Measurements from ENCODE around the gene ISCU. TPM values are rescaled to one million over a fixed set of nuclear protein-coding genes. Genes with fewer than 3 reads are reported as not detected.

ISCU gene
- total RNA-seq, 1 experiment from 2014 or later, result 84.8 TPM

DNA sequence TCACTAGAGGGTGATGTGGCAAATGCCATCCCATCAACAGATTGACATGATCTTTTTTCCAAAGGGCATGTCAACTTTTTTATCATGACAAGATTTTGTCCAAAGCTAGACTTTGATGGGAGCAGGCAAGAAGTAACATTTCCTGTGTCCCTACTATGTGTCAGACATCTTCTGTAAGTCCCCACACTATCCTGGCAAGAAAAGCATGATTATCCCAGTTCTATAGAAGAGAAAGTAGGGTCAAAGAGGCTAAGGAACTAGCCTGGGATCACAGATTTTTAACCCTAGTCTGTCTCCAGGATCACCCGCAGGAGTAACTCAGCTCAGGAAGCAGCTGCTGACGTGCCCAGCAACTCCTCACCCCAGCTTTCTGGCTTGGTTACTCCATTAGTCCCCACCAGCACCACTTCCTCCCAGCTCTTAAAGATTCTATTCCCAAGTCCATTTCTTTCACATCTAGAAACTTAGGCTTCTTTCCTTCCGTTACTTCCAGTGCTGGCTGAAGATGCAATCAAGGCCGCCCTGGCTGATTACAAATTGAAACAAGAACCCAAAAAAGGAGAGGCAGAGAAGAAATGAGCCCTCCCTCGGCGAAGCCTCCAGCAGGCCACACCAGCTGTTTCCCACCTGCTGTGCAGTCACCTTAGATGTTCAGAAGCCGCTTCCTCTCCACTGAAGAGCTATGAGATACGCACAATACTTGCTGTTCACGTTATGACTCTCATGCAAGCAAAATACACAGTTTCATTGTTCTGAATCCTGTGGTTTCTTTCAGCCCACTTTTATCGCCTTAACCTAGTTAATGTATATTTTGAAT lies 6.2 kb downstream of the ISCU start:
- peaks cover 9% of the 10 kb centered on the region; the same call in 1 of the 2 replicates for H3K79me2 ChIP-seq (ENCODE audit: low read depth)
- H3F3A ChIP-seq (ENCODE audit: insufficient read depth, low read depth), result peaks cover 19% of the 10 kb centered on the region
- no peak overlapping the region for H3K4me2 ChIP-seq
- peaks cover 31% of the 10 kb centered on the region for H3K36me3 ChIP-seq (ENCODE audit: low read depth)
- ChIA-PET POLR2A (ENCODE audit: unreplicated experiment) (no interaction called here), CTCF (interaction anchor here (0.5 kb wide), 1 partner anchor 12 kb away, joined by 6 read pairs; no protein-coding TSS in a partner anchor)
- intact Hi-C loops (cut with micrococcal nuclease; ENCODE audit: unreplicated experiment), result loop anchor here (10.0 kb wide), 1 partner anchor 96 kb away; no protein-coding TSS in a partner anchor
- no peaks in the 10 kb centered on the region for H3K9me3 ChIP-seq (ENCODE audit: insufficient read depth, low read depth)
- TF ChIP-seq, protein P1, sequence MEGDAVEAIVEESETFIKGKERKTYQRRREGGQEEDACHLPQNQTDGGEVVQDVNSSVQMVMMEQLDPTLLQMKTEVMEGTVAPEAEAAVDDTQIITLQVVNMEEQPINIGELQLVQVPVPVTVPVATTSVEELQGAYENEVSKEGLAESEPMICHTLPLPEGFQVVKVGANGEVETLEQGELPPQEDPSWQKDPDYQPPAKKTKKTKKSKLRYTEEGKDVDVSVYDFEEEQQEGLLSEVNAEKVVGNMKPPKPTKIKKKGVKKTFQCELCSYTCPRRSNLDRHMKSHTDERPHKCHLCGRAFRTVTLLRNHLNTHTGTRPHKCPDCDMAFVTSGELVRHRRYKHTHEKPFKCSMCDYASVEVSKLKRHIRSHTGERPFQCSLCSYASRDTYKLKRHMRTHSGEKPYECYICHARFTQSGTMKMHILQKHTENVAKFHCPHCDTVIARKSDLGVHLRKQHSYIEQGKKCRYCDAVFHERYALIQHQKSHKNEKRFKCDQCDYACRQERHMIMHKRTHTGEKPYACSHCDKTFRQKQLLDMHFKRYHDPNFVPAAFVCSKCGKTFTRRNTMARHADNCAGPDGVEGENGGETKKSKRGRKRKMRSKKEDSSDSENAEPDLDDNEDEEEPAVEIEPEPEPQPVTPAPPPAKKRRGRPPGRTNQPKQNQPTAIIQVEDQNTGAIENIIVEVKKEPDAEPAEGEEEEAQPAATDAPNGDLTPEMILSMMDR (conservative IDR thresholded peaks at IDR 0.05), result no peak
- no peak for TF ChIP-seq EZH2 (IDR thresholded peaks at IDR 0.05; ENCODE audit: low read depth)
- no peak overlapping the region for H2AFZ ChIP-seq
- no peak overlapping the region for H3K27ac ChIP-seq
- no peak for DNase-seq
- H3K4me3 ChIP-seq, result no peak overlapping the region
- peaks cover 18% of the 10 kb centered on the region for H3K4me1 ChIP-seq (replicated peaks; ENCODE audit: insufficient read depth)
- H4K20me1 ChIP-seq (ENCODE audit: insufficient read depth), result peaks cover 5% of the 10 kb centered on the region
- H3K9me2 ChIP-seq (ENCODE audit: insufficient read depth), result no peaks in the 10 kb centered on the region
- no TSS peak for BruUV-seq (replicated peaks)
- no peaks in the 10 kb centered on the region for H3K27me3 ChIP-seq (ENCODE audit: insufficient read depth, low read depth)

DNA sequence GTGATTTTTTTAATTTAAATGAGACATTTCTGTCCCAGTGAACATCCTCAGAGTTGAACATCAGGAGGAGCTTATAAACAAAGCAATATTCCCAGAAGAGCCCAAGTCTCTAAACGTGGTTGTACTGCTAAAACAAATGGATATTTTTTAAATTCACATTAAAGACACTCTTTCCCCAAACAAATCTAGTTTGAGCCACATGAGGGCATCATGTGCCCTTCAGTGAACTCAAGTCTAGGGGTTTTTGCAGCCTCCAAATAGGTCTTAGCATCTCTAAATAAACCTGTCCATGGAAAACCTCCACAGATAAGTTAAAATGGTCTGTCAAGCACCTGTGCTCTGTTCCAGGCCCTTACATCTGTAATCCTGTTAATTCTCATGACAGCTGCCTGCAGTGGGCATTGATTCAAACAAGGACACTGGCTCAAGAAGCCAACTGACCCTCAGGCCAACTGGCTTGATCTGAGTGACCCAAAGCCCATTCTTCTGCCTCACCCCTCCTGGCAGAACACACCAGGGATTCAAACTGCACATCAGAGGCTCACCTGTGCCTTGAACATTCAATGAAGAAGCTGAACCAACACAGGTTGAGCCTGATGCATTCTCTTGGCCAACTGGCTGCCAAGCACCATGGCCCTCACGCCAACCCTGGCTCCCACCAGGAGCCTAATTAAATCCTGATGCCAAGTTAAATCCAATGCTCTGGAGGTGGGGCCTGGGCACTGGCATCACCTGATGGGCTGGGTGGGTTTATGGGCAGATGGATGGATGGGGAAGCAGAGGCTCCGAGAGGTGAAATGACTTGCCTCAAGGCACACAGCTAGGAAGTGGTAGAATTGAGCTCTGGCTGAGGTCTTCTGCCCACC lies 8.6 kb downstream of the ISCU start:
- Histone ChIP-seq H3K4me3 (no peak overlapping the region), H3K4me1 (replicated peaks; ENCODE audit: insufficient read depth) (peaks cover 5% of the 10 kb centered on the region), H3K4me2 (no peak overlapping the region), H3K27ac (no peak overlapping the region), H3K79me2 (ENCODE audit: low read depth) (no peaks in the 10 kb centered on the region), H3K36me3 (ENCODE audit: low read depth) (peaks cover 22% of the 10 kb centered on the region), H3K9me2 (ENCODE audit: insufficient read depth) (no peaks in the 10 kb centered on the region), H3F3A (ENCODE audit: insufficient read depth, low read depth) (peaks cover 8% of the 10 kb centered on the region; the same call in 1 of the 2 replicates), H3K27me3 (ENCODE audit: insufficient read depth, low read depth) (no peaks in the 10 kb centered on the region), H2AFZ (no peak overlapping the region), H3K9me3 (ENCODE audit: insufficient read depth, low read depth) (no peaks in the 10 kb centered on the region), H4K20me1 (ENCODE audit: insufficient read depth) (peaks cover 5% of the 10 kb centered on the region; the same call in 1 of the 2 replicates)
- CTCF ChIA-PET, result interaction anchor here (0.6 to 1.3 kb wide), 3 partner anchors 47 to 578 kb away, joined by 3 to 4 read pairs (median 3); no protein-coding TSS in a partner anchor
- DNase-seq, result no peak
- intact Hi-C loops (cut with micrococcal nuclease; ENCODE audit: unreplicated experiment), result loop anchor here (2.0 kb wide), 1 partner anchor 48 kb away; no protein-coding TSS in a partner anchor
- TF ChIP-seq, protein P1 (conservative IDR thresholded peaks at IDR 0.05), result peak; percentile 44
- no peak for TF ChIP-seq EZH2 (IDR thresholded peaks at IDR 0.05; ENCODE audit: low read depth)
- no TSS peak for BruUV-seq (replicated peaks)
- POLR2A ChIA-PET (ENCODE audit: unreplicated experiment), result no interaction called here

DNA sequence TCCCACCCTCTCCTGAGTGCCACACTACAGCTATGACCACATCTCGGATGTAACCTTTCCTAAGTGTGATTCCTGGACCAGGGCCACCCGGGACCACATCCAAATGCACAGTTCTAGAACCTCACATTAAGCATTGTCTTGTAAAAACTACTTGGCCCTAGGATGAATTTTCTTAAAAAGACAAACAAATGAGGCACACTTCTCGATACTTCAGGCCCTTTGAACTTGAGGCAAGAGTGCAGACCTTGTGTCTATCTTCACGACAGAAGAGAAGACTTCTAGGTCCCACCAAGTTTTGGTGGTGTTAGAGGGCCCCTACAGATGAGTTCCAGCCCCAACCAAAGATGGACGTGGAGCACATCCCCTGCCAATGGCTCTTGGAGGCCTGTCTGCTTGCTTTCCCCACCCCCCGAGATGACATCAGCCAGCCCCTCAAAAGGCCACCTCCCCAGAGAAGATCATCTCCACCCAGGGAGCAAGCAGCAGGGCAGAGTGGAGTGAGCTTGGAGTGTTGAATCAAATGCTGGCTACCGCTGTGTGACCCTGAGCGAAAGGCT lies 9.3 kb downstream of the ISCU start:
- Histone ChIP-seq H4K20me1 (ENCODE audit: insufficient read depth) (0 out of 2 replicates have a peak, but pooled peaks cover under 1% of the 10 kb centered on the region), H3K9me2 (ENCODE audit: insufficient read depth) (no peaks in the 10 kb centered on the region), H2AFZ (no peak overlapping the region), H3K36me3 (ENCODE audit: low read depth) (peaks cover 17% of the 10 kb centered on the region), H3K4me1 (replicated peaks; ENCODE audit: insufficient read depth) (no peaks in the 10 kb centered on the region), H3K4me3 (no peak overlapping the region), H3K27ac (no peak overlapping the region), H3K4me2 (no peak overlapping the region), H3F3A (ENCODE audit: insufficient read depth, low read depth) (peaks cover 4% of the 10 kb centered on the region; the same call in 1 of the 2 replicates), H3K79me2 (ENCODE audit: low read depth) (no peaks in the 10 kb centered on the region), H3K27me3 (ENCODE audit: insufficient read depth, low read depth) (no peaks in the 10 kb centered on the region), H3K9me3 (ENCODE audit: insufficient read depth, low read depth) (no peaks in the 10 kb centered on the region)
- ChIA-PET CTCF (interaction anchor here (0.6 to 1.3 kb wide), 2 partner anchors 232 to 399 kb away, joined by 3 read pairs; no protein-coding TSS in a partner anchor), POLR2A (ENCODE audit: unreplicated experiment) (no interaction called here)
- intact Hi-C loops (cut with micrococcal nuclease; ENCODE audit: unreplicated experiment), result loop anchor here (2.0 kb wide), 1 partner anchor 47 kb away; no protein-coding TSS in a partner anchor
- BruUV-seq (replicated peaks), result no TSS peak
- no peak for TF ChIP-seq EZH2 (IDR thresholded peaks at IDR 0.05; ENCODE audit: low read depth)
- TF ChIP-seq, protein P1 (conservative IDR thresholded peaks at IDR 0.05), result no peak
- DNase-seq, result no peak

Data from PC-9 (cell line).